Transverse colon (tissue), 4 donors: Measurements from ENCODE around the gene RAB8B.

Experiments
- EP300 ChIP-seq: sonication (generic); formaldehyde crosslinking; IDR thresholded peaks from one replicate; pipeline ENCODE4 v1.6.1; 2017; ENCODE audit warnings: antibody characterized with exemption, low read depth
- POLR2A ChIP-seq: fragments of 450-650 bp; IDR thresholded peaks from one replicate; pipeline ENCODE4 v1.6.1; 2016; ENCODE audit warnings: antibody characterized with exemption, mild to moderate bottlenecking, moderate library complexity
- POLR2AphosphoS5 ChIP-seq, 3 donors: sonication (generic); formaldehyde crosslinking; IDR thresholded peaks; one replicate each; pipeline ENCODE4 v1.6.1; 2016; ENCODE audit warnings: antibody characterized with exemption in 3 of 3
- TF ChIP-seq, protein P1 (sequence below), 5 experiments: fragments of 200-600 bp in 3 of 5; fragments of 450-650 bp in 2 of 5; sonication (generic) in 3 of 5; IDR thresholded peaks; 1 replicate in 2 of 5; 2 replicates in 3 of 5; pipeline ENCODE4 v1.5.1; 2016 to 2017; ENCODE audit warnings: antibody characterized with exemption in 5 of 5, inconsistent platforms in 3 of 5, mild to moderate bottlenecking in 2 of 5, moderate library complexity in 1 of 5

- TF ChIP-seq, protein P1, sequence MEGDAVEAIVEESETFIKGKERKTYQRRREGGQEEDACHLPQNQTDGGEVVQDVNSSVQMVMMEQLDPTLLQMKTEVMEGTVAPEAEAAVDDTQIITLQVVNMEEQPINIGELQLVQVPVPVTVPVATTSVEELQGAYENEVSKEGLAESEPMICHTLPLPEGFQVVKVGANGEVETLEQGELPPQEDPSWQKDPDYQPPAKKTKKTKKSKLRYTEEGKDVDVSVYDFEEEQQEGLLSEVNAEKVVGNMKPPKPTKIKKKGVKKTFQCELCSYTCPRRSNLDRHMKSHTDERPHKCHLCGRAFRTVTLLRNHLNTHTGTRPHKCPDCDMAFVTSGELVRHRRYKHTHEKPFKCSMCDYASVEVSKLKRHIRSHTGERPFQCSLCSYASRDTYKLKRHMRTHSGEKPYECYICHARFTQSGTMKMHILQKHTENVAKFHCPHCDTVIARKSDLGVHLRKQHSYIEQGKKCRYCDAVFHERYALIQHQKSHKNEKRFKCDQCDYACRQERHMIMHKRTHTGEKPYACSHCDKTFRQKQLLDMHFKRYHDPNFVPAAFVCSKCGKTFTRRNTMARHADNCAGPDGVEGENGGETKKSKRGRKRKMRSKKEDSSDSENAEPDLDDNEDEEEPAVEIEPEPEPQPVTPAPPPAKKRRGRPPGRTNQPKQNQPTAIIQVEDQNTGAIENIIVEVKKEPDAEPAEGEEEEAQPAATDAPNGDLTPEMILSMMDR (IDR thresholded peaks at IDR 0.05) = no peak
- TF ChIP-seq POLR2A (no peak), EP300 (no peak), POLR2AphosphoS5 (IDR thresholded peaks at IDR 0.05) (no peak)
Observed at GRCh38 chr15:63172376-63172775, 17.0 kb upstream of the RAB8B start.
